GM21526 (cell line): ENCODE data around the gene SLC39A3.

Source experiments
- ATAC-seq: cut with Tn5 transposase; IDR thresholded peaks from one replicate; pipeline ENCODE4 v1.9.1; 2021; ENCODE audit warnings: moderate library complexity; ENCODE audit not compliant: unreplicated experiment, low FRiP score

Gene SLC39A3

GRCh38 chr19:2739602-2740313, at the start of gene SLC39A3:
Gene SLC39A3, minus strand, starts transcription at chr19:2740017. Its CDS starts 2,760 bp downstream, at chr19:2737257.
- ATAC-seq, result peak; percentile 86

- ATAC-seq, result no peak
Observed at GRCh38 chr19:2788237-2788636, 48.4 kb upstream of the SLC39A3 start.

GRCh38 chr19:2787115-2787514, 47.3 kb upstream of the SLC39A3 start:
- no peak for ATAC-seq

GRCh38 chr19:2785244-2785997, 45.6 kb upstream of the SLC39A3 start, which contains the start of gene THOP1:
Gene THOP1, plus strand, starts transcription at chr19:2785503. Its CDS starts 160 bp downstream, at chr19:2785663.
- ATAC-seq, result peak; percentile 49

- ATAC-seq, result no peak
Observed at GRCh38 chr19:2783781-2784145, 43.9 kb upstream of the SLC39A3 start.

GRCh38 chr19:2782936-2783780, 43.3 kb upstream of the SLC39A3 start, which contains the start of gene SGTA:
Gene SGTA, minus strand, starts transcription at chr19:2783273. Its CDS starts 14,205 bp downstream, at chr19:2769068.
- peak; percentile 53 for ATAC-seq

- no peak for ATAC-seq
Observed at GRCh38 chr19:2782329-2782935, 42.6 kb upstream of the SLC39A3 start.

GRCh38 chr19:2780284-2780683, 40.5 kb upstream of the SLC39A3 start:
- no peak for ATAC-seq

- no peak for ATAC-seq
Observed at GRCh38 chr19:2779121-2779740, 39.4 kb upstream of the SLC39A3 start.

- ATAC-seq, result no peak
Observed at GRCh38 chr19:2777952-2778683, 38.3 kb upstream of the SLC39A3 start.

GRCh38 chr19:2775556-2776430, 36.0 kb upstream of the SLC39A3 start:
- ATAC-seq, result no peak

GRCh38 chr19:2774953-2775555, 35.2 kb upstream of the SLC39A3 start:
- ATAC-seq, result no peak

- ATAC-seq, result no peak
Observed at GRCh38 chr19:2774083-2774679, 34.4 kb upstream of the SLC39A3 start.

GRCh38 chr19:2771786-2772674, 32.2 kb upstream of the SLC39A3 start:
- ATAC-seq, result no peak

GRCh38 chr19:2770055-2771013, 30.5 kb upstream of the SLC39A3 start:
- no peak for ATAC-seq
